Activated T-cell treated with anti-CD3 and anti-CD28 coated beads, Interleukin-2, amount 50 U/mL, for 48 hours (primary cell): ENCODE data around the gene PLCXD3.

Source experiments
- DNase-seq, 2 experiments: peaks; one replicate each; pipeline ENCODE4 v3.0.0-alpha.2; 2020

The PLCXD3 gene

GRCh38 chr5:41412496-41412895, 97.9 kb downstream of the PLCXD3 start:
- no peak for DNase-seq

GRCh38 chr5:41410737-41411136, 99.7 kb downstream of the PLCXD3 start:
- DNase-seq, result no peak

- no peak for DNase-seq
Observed at GRCh38 chr5:41410307-41410706, 100.1 kb downstream of the PLCXD3 start.

- no peak for DNase-seq
Observed at GRCh38 chr5:41408676-41409443, 101.5 kb downstream of the PLCXD3 start.

GRCh38 chr5:41406936-41407335, 103.5 kb downstream of the PLCXD3 start:
- no peak for DNase-seq

GRCh38 chr5:41406424-41406823, 104.0 kb downstream of the PLCXD3 start:
- DNase-seq, result no peak

GRCh38 chr5:41404757-41405156, 105.6 kb downstream of the PLCXD3 start:
- DNase-seq, result no peak

- no peak for DNase-seq
Observed at GRCh38 chr5:41403846-41404245, 106.6 kb downstream of the PLCXD3 start.

- DNase-seq, result no peak
Observed at GRCh38 chr5:41402845-41403244, 107.6 kb downstream of the PLCXD3 start.

GRCh38 chr5:41399839-41400238, 110.6 kb downstream of the PLCXD3 start:
- DNase-seq, result no peak

- DNase-seq, result no peak
Observed at GRCh38 chr5:41392016-41392415, 118.4 kb downstream of the PLCXD3 start.

- DNase-seq, result no peak
Observed at GRCh38 chr5:41374631-41375030, 135.8 kb downstream of the PLCXD3 start.

- no peak for DNase-seq
Observed at GRCh38 chr5:41373230-41373629, 137.2 kb downstream of the PLCXD3 start.

GRCh38 chr5:41371738-41372137, 138.7 kb downstream of the PLCXD3 start:
- no peak for DNase-seq

GRCh38 chr5:41370482-41370881, 139.9 kb downstream of the PLCXD3 start:
- no peak for DNase-seq

GRCh38 chr5:41369799-41370198, 140.6 kb downstream of the PLCXD3 start:
- no peak for DNase-seq

GRCh38 chr5:41368158-41368557, 142.2 kb downstream of the PLCXD3 start:
- no peak for DNase-seq

- no peak for DNase-seq
Observed at GRCh38 chr5:41365369-41365768, 145.0 kb downstream of the PLCXD3 start.

- DNase-seq, result no peak
Observed at GRCh38 chr5:41364346-41364745, 146.1 kb downstream of the PLCXD3 start.

- no peak for DNase-seq
Observed at GRCh38 chr5:41363343-41363986, 146.9 kb downstream of the PLCXD3 start.

GRCh38 chr5:41356786-41357185, 153.6 kb downstream of the PLCXD3 start:
- DNase-seq, result no peak

- DNase-seq, result no peak
Observed at GRCh38 chr5:41349846-41350245, 160.6 kb downstream of the PLCXD3 start.

- no peak for DNase-seq
Observed at GRCh38 chr5:41347569-41347968, 162.8 kb downstream of the PLCXD3 start.

- DNase-seq, result no peak
Observed at GRCh38 chr5:41346609-41347008, 163.8 kb downstream of the PLCXD3 start.

GRCh38 chr5:41345295-41345694, 165.1 kb downstream of the PLCXD3 start:
- no peak for DNase-seq
